ENCODE measurements around the gene C1orf174.

C1orf174 gene

DNA sequence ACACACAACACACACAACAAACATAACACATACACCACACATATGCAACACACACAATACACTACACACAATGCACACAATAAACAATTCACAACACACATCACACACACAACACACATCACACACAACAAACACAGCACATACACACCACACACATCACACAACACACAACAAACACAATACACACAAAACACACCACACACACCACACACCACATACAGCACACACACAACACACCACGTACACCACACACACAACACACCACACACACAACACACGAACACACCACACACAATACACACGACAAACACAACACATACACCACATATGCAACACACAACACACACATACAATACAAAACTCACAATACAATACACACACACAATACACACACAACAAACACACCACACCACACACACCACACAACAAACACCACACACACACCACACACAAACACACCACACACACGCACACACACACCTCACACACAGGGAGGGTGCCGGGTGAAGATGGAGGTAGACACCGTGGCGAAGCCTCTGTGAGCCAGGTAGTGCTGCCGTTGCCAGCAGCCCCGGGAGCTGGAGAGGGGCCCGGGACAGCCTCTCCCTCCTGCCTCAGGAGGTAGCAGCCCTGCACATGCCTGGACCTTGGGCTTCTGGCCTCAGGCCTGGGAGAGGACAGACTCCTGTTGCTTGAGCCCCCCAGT lies 30.4 kb upstream of the C1orf174 start:
- H3K27ac ChIP-seq (replicated peaks; ENCODE audit: low read length): no peak overlapping the region
- peaks cover 4% of the 10 kb centered on the region for H3K79me1 ChIP-seq (ENCODE audit: low read depth, low read length)
- H3K4me1 ChIP-seq (ENCODE audit: control insufficient read depth in 2 of 2, insufficient read depth in 1 of 2, low read depth in 1 of 2, low read length in 2 of 2): peaks cover 0 to 3% of the 10 kb centered on the region in 2 donors
- H3K14ac ChIP-seq (ENCODE audit: low read length): peak overlapping the region; percentile 32
- H2BK12ac ChIP-seq (ENCODE audit: low read length): peak overlapping the region; percentile 82
- no peak overlapping the region for H3K4ac ChIP-seq (ENCODE audit: low read length)
- no peak overlapping the region for H2BK120ac ChIP-seq (ENCODE audit: low read depth, low read length)
- H3K23ac ChIP-seq (ENCODE audit: low read depth, low read length, poor library complexity): peak overlapping the region; percentile 69
- no peaks in the 10 kb centered on the region for H3K36me3 ChIP-seq (replicated peaks in 1 of 2; ENCODE audit: control insufficient read depth in 2 of 2, insufficient read depth in 2 of 2, low read length in 2 of 2)
- peak overlapping the region; percentile 88 for H4K91ac ChIP-seq (ENCODE audit: low read depth, low read length, poor library complexity)
- H3K9ac ChIP-seq (ENCODE audit: low read depth, low read length, poor library complexity): peak overlapping the region; percentile 9
- no peak overlapping the region for H2BK5ac ChIP-seq (ENCODE audit: low read length)
- H3K27me3 ChIP-seq (ENCODE audit: control insufficient read depth in 3 of 3, insufficient read depth in 3 of 3, low read depth in 1 of 3, low read length in 3 of 3): peaks cover 0 to 20% (median 3%) of the 10 kb centered on the region in 3 experiments
- no peak overlapping the region for H4K8ac ChIP-seq (ENCODE audit: low read depth, low read length)
- H3K9me3 ChIP-seq (replicated peaks in 1 of 2; ENCODE audit: control insufficient read depth in 2 of 2, insufficient read depth in 1 of 2, low read depth in 1 of 2, low read length in 2 of 2): peaks cover 0 to 10% of the 10 kb centered on the region in 2 donors
- no peak overlapping the region for H3K4me2 ChIP-seq (ENCODE audit: insufficient read depth, low read length, poor library complexity, severe bottlenecking)
- no peak overlapping the region for H2BK15ac ChIP-seq (ENCODE audit: low read length)
- peak overlapping the region; percentile 1 for H3K18ac ChIP-seq (ENCODE audit: low read length)
- no peak overlapping the region for H2AK5ac ChIP-seq (ENCODE audit: low read depth, low read length)
- 100% methylated on average over 4 of the region's 10 CpGs; no CpG with 5 or more reads in 1 of the 2 donors for WGBS, 2 donors (ENCODE audit: extremely low coverage in 2 of 2, insufficient read length in 2 of 2, insufficient replicate concordance in 1 of 2)
- H2AFZ ChIP-seq (ENCODE audit: low read length): no peak overlapping the region
- no peak for DNase-seq (ENCODE audit: low spot score)
- peak overlapping the region in 1 of 2 donors; percentile 74 for H3K4me3 ChIP-seq (ENCODE audit: low read length in 2 of 2)

DNA sequence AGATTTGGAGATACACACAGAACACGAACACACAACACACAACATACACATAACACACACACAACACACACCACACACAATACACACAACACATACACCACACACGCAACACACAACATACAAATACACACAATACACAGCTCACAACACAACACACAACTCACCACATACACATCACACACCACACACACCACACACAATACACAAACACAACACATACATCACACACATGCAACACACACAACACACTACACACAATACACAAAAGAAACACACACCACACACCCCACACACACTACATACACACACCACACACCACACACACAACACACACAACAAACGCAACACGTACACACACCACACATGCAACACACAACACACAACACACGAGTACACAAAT lies 29.1 kb upstream of the C1orf174 start:
- Histone ChIP-seq H3K4ac (ENCODE audit: low read length) (no peak overlapping the region), H3K18ac (ENCODE audit: low read length) (no peak overlapping the region), H2BK5ac (ENCODE audit: low read length) (no peak overlapping the region), H4K8ac (ENCODE audit: low read depth, low read length) (no peak overlapping the region), H3K4me3 (ENCODE audit: low read length in 2 of 2) (peak overlapping the region in 1 of 2 donors; percentile 33), H3K27me3 (ENCODE audit: control insufficient read depth in 3 of 3, insufficient read depth in 3 of 3, low read depth in 1 of 3, low read length in 3 of 3) (peaks cover 0 to 33% (median 3%) of the 10 kb centered on the region in 3 experiments), H3K14ac (ENCODE audit: low read length) (peak overlapping the region; percentile 84), H2AK5ac (ENCODE audit: low read depth, low read length) (peak overlapping the region; percentile 47), H3K9me3 (replicated peaks in 1 of 2; ENCODE audit: control insufficient read depth in 2 of 2, insufficient read depth in 1 of 2, low read depth in 1 of 2, low read length in 2 of 2) (peaks cover 0 to 9% of the 10 kb centered on the region in 2 donors), H2AFZ (ENCODE audit: low read length) (no peak overlapping the region), H2BK15ac (ENCODE audit: low read length) (no peak overlapping the region), H3K79me1 (ENCODE audit: low read depth, low read length) (peaks cover 4% of the 10 kb centered on the region), H3K23ac (ENCODE audit: low read depth, low read length, poor library complexity) (peak overlapping the region; percentile 68), H3K4me1 (ENCODE audit: control insufficient read depth in 2 of 2, insufficient read depth in 1 of 2, low read depth in 1 of 2, low read length in 2 of 2) (peaks cover 0 to 13% of the 10 kb centered on the region in 2 donors), H4K91ac (ENCODE audit: low read depth, low read length, poor library complexity) (no peak overlapping the region), H2BK120ac (ENCODE audit: low read depth, low read length) (no peak overlapping the region), H3K4me2 (ENCODE audit: insufficient read depth, low read length, poor library complexity, severe bottlenecking) (no peak overlapping the region), H2BK12ac (ENCODE audit: low read length) (peak overlapping the region; percentile 7), H3K36me3 (replicated peaks in 1 of 2; ENCODE audit: control insufficient read depth in 2 of 2, insufficient read depth in 2 of 2, low read length in 2 of 2) (no peaks in the 10 kb centered on the region), H3K9ac (ENCODE audit: low read depth, low read length, poor library complexity) (no peak overlapping the region), H3K27ac (replicated peaks; ENCODE audit: low read length) (no peak overlapping the region)
- WGBS, 2 donors (ENCODE audit: extremely low coverage in 2 of 2, insufficient read length in 2 of 2, insufficient replicate concordance in 1 of 2): 100% methylated on average over 4 of the region's 5 CpGs; no CpG with 5 or more reads in 1 of the 2 donors
- no peak for DNase-seq (ENCODE audit: low spot score)

DNA sequence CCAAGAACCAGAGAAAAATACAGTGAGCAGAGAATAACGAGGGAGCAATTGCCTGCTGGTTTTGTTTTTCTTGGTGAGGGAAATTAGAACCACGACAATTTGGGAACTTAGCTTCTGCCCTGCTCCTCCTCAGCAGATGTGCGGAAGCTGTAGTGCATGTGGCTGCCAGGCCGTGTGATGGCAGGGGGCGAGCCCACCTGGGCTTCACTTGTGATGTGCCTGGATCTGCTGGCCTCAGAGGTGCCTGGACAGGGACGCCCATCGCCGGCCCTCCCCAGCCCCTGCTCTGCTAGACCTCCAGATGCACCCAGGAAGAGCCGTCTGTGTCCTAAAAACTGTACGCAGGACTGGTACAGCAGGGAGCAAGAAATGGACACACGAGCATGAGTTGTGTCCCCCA lies 28.5 kb upstream of the C1orf174 start:
- H3K79me1 ChIP-seq (ENCODE audit: low read depth, low read length): peaks cover 4% of the 10 kb centered on the region
- no peak overlapping the region for H2BK5ac ChIP-seq (ENCODE audit: low read length)
- no peak overlapping the region for H3K14ac ChIP-seq (ENCODE audit: low read length)
- H2AFZ ChIP-seq (ENCODE audit: low read length): no peak overlapping the region
- H3K9me3 ChIP-seq (replicated peaks in 1 of 2; ENCODE audit: control insufficient read depth in 2 of 2, insufficient read depth in 1 of 2, low read depth in 1 of 2, low read length in 2 of 2): peaks cover 0 to 9% of the 10 kb centered on the region in 2 donors
- no peak overlapping the region for H3K27ac ChIP-seq (replicated peaks; ENCODE audit: low read length)
- no peak overlapping the region for H2BK12ac ChIP-seq (ENCODE audit: low read length)
- no CpG with 5 or more reads among the region's 11 CpGs for WGBS, 2 donors (ENCODE audit: extremely low coverage in 2 of 2, insufficient read length in 2 of 2, insufficient replicate concordance in 1 of 2)
- H2BK120ac ChIP-seq (ENCODE audit: low read depth, low read length): no peak overlapping the region
- peak overlapping the region; percentile 62 for H3K18ac ChIP-seq (ENCODE audit: low read length)
- peaks cover 0 to 15% of the 10 kb centered on the region in 2 donors for H3K4me1 ChIP-seq (ENCODE audit: control insufficient read depth in 2 of 2, insufficient read depth in 1 of 2, low read depth in 1 of 2, low read length in 2 of 2)
- H3K4me3 ChIP-seq (ENCODE audit: low read length in 2 of 2): no peak overlapping the region
- no peak overlapping the region for H4K8ac ChIP-seq (ENCODE audit: low read depth, low read length)
- H2AK5ac ChIP-seq (ENCODE audit: low read depth, low read length): peak overlapping the region; percentile 47
- no peak overlapping the region for H3K23ac ChIP-seq (ENCODE audit: low read depth, low read length, poor library complexity)
- H4K91ac ChIP-seq (ENCODE audit: low read depth, low read length, poor library complexity): no peak overlapping the region
- no peaks in the 10 kb centered on the region for H3K36me3 ChIP-seq (replicated peaks in 1 of 2; ENCODE audit: control insufficient read depth in 2 of 2, insufficient read depth in 2 of 2, low read length in 2 of 2)
- peaks cover 0 to 38% (median 3%) of the 10 kb centered on the region in 3 experiments for H3K27me3 ChIP-seq (ENCODE audit: control insufficient read depth in 3 of 3, insufficient read depth in 3 of 3, low read depth in 1 of 3, low read length in 3 of 3)
- H3K4me2 ChIP-seq (ENCODE audit: insufficient read depth, low read length, poor library complexity, severe bottlenecking): no peak overlapping the region
- no peak for DNase-seq (ENCODE audit: low spot score)
- no peak overlapping the region for H2BK15ac ChIP-seq (ENCODE audit: low read length)
- no peak overlapping the region for H3K4ac ChIP-seq (ENCODE audit: low read length)
- H3K9ac ChIP-seq (ENCODE audit: low read depth, low read length, poor library complexity): no peak overlapping the region

DNA sequence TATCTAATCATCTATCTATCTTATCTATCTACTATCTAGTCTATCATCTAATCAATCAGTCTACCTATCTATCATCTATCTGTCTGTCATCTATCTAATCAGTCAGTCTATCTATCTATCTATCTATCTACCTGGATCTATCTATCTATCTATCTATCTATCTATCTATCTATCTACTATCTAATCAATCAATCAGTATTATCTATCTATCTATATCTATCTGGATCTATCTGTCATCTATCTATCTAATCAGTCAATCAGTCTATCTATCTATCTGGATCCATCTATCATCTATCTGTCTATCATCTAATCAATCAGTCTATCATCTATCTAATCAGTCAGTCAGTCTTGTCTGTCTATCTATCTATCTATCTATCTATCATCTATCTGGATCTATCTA lies 26.9 kb upstream of the C1orf174 start:
- Histone ChIP-seq H4K8ac (ENCODE audit: low read depth, low read length) (no peak overlapping the region), H3K4me2 (ENCODE audit: insufficient read depth, low read length, poor library complexity, severe bottlenecking) (no peak overlapping the region)

More for the DNA sequence above, 26.9 kb upstream of the C1orf174 start:
- no peak overlapping the region for H2AK5ac ChIP-seq (ENCODE audit: low read depth, low read length)
- H3K9me3 ChIP-seq (replicated peaks in 1 of 2; ENCODE audit: control insufficient read depth in 2 of 2, insufficient read depth in 1 of 2, low read depth in 1 of 2, low read length in 2 of 2): peaks cover 0 to 9% of the 10 kb centered on the region in 2 donors
- no peak overlapping the region for H2AFZ ChIP-seq (ENCODE audit: low read length)
- no peak overlapping the region for H2BK120ac ChIP-seq (ENCODE audit: low read depth, low read length)
- no peak overlapping the region for H3K14ac ChIP-seq (ENCODE audit: low read length)
- no peak overlapping the region for H2BK15ac ChIP-seq (ENCODE audit: low read length)
- no peak overlapping the region for H3K9ac ChIP-seq (ENCODE audit: low read depth, low read length, poor library complexity)
- no peaks in the 10 kb centered on the region for H3K36me3 ChIP-seq (replicated peaks in 1 of 2; ENCODE audit: control insufficient read depth in 2 of 2, insufficient read depth in 2 of 2, low read length in 2 of 2)
- H2BK5ac ChIP-seq (ENCODE audit: low read length): no peak overlapping the region
- H3K23ac ChIP-seq (ENCODE audit: low read depth, low read length, poor library complexity): no peak overlapping the region
- no peak overlapping the region for H3K27ac ChIP-seq (replicated peaks; ENCODE audit: low read length)
- no peak overlapping the region for H3K18ac ChIP-seq (ENCODE audit: low read length)
- H3K4me3 ChIP-seq (ENCODE audit: low read length in 2 of 2): no peak overlapping the region
- H3K4me1 ChIP-seq (ENCODE audit: control insufficient read depth in 2 of 2, insufficient read depth in 1 of 2, low read depth in 1 of 2, low read length in 2 of 2): peaks cover 0 to 15% of the 10 kb centered on the region in 2 donors
- H4K91ac ChIP-seq (ENCODE audit: low read depth, low read length, poor library complexity): no peak overlapping the region
- H3K27me3 ChIP-seq (ENCODE audit: control insufficient read depth in 3 of 3, insufficient read depth in 3 of 3, low read depth in 1 of 3, low read length in 3 of 3): peaks cover 0 to 40% (median 3%) of the 10 kb centered on the region in 3 experiments
- peaks cover 4% of the 10 kb centered on the region for H3K79me1 ChIP-seq (ENCODE audit: low read depth, low read length)
- DNase-seq (ENCODE audit: low spot score): no peak
- no peak overlapping the region for H2BK12ac ChIP-seq (ENCODE audit: low read length)
- H3K4ac ChIP-seq (ENCODE audit: low read length): no peak overlapping the region
